ENCODE measurements around the gene IPO13.

Gene IPO13

DNA sequence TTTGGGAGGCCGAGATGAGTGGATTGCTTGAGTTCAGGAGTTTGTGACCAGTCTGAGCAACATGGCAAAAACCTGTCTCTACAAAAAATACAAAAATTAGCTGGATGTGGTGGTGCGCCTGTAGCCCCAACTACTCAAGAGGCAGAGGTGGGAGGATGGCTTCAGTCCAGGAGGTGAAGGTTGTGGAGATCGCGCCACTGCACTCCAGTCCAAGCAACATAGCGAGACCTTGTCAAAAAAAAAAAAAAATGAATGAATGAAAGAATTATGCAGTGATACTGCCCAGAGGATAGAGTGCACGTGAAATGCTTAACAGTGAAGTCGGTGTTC, 22.6 kb downstream of the IPO13 start:
- peaks cover 20% of the 10 kb centered on the region for H3K79me2 ChIP-seq (ENCODE audit: low read length)
- H3K4me3 ChIP-seq (ENCODE audit: low read length): peak overlapping the region; percentile 38; the same call in 1 of the 2 replicates
- H4K20me1 ChIP-seq (ENCODE audit: insufficient read depth, low read length): no peaks in the 10 kb centered on the region
- H3K27ac ChIP-seq (ENCODE audit: low read length): no peak overlapping the region
- no peak for DNase-seq
- H3K4me2 ChIP-seq (ENCODE audit: low read depth, low read length): peak overlapping the region; percentile 81
- H3F3A ChIP-seq (ENCODE audit: insufficient read depth, low read length): peaks cover 12% of the 10 kb centered on the region
- no peaks in the 10 kb centered on the region for H3K9me3 ChIP-seq (replicated peaks; ENCODE audit: insufficient read depth, low read length)
- no peak for TF ChIP-seq EZH2 (optimal IDR thresholded peaks at IDR 0.05; ENCODE audit: low read depth, low read length)
- TF ChIP-seq CTCF (IDR thresholded peaks at IDR 0.05; ENCODE audit: low read length): no peak
- no peak for TF ChIP-seq EZH2phosphoT487 (IDR thresholded peaks at IDR 0.05; ENCODE audit: low read length)
- H3K4me1 ChIP-seq (ENCODE audit: low read length): peaks cover 20% of the 10 kb centered on the region
- H3K36me3 ChIP-seq (replicated peaks; ENCODE audit: insufficient read depth, low read length): no peaks in the 10 kb centered on the region
- no peaks in the 10 kb centered on the region for H3K27me3 ChIP-seq (replicated peaks; ENCODE audit: insufficient read depth, low read length)
- H3K9ac ChIP-seq (ENCODE audit: low read length): no peak overlapping the region
- H2AFZ ChIP-seq (ENCODE audit: low read length): peak overlapping the region; percentile 42; the same call in 1 of the 2 replicates
- no peaks in the 10 kb centered on the region for H3K9me2 ChIP-seq (replicated peaks; ENCODE audit: insufficient read depth, low read length)

DNA sequence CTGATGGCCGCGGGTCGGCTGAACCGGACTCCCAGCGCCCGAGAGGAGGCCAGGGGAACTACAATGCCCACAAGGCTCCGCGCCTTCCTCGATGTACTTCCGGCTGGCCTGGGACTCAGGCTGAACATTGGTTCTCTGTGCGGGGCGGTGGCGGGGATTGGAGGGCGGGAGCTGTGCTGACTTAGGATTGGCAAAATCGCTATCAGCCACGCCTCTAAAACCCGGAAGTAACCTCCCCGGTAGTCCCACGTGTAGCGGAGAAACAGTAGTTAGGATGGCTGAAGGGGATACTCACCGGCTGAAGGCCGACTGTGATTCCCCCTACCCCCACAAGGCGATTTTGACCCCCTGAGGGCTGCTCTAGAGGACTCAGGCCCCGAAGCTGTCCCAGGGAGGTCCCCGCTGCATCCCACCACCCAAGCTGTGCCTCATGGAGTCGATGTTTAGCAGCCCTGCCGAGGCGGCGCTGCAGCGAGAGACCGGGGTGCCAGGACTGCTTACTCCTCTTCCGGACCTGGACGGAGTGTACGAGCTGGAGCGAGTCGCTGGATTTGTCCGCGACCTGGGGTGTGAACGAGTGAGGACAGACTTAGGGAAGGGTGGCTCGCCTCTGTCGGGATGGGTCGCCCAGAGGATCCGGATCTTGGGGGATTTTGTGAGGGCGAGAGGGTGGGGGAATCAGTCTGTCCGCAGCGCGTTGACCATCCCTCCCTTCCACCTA, 23.2 kb downstream of the IPO13 start, which contains the start of gene DPH2:
Gene DPH2, plus strand, starts transcription at position 265 of the 721 bp plus-strand sequence. Its CDS starts 166 bp downstream, at position 431.
- H3K27ac ChIP-seq (ENCODE audit: low read length): no peak within 1 kb of the TSS
- peaks cover 23% of the 10 kb centered on the region for H3K79me2 ChIP-seq (ENCODE audit: low read length)
- H3K9me2 ChIP-seq (replicated peaks; ENCODE audit: insufficient read depth, low read length): no peaks in the 10 kb centered on the region
- peak within 1 kb of the TSS; percentile 99 for H3K4me2 ChIP-seq (ENCODE audit: low read depth, low read length)
- peak within 1 kb of the TSS; percentile 99 for H3K4me3 ChIP-seq (ENCODE audit: low read length)
- peak; percentile 98 for DNase-seq
- TF ChIP-seq CTCF (IDR thresholded peaks at IDR 0.05; ENCODE audit: low read length) (no peak; the same call in 1 of the 2 replicates), EZH2phosphoT487 (IDR thresholded peaks at IDR 0.05; ENCODE audit: low read length) (no peak), EZH2 (optimal IDR thresholded peaks at IDR 0.05; ENCODE audit: low read depth, low read length) (no peak)
- peak within 1 kb of the TSS; percentile 88 for H3K9ac ChIP-seq (ENCODE audit: low read length)
- H2AFZ ChIP-seq (ENCODE audit: low read length): peak within 1 kb of the TSS; percentile 92
- H3K27me3 ChIP-seq (replicated peaks; ENCODE audit: insufficient read depth, low read length): no peaks in the 10 kb centered on the region
- H3K36me3 ChIP-seq (replicated peaks; ENCODE audit: insufficient read depth, low read length): no peaks in the 10 kb centered on the region
- H4K20me1 ChIP-seq (ENCODE audit: insufficient read depth, low read length): no peaks in the 10 kb centered on the region
- H3F3A ChIP-seq (ENCODE audit: insufficient read depth, low read length): peaks cover 14% of the 10 kb centered on the region
- H3K4me1 ChIP-seq (ENCODE audit: low read length): peaks cover 20% of the 10 kb centered on the region
- H3K9me3 ChIP-seq (replicated peaks; ENCODE audit: insufficient read depth, low read length): no peaks in the 10 kb centered on the region

DNA sequence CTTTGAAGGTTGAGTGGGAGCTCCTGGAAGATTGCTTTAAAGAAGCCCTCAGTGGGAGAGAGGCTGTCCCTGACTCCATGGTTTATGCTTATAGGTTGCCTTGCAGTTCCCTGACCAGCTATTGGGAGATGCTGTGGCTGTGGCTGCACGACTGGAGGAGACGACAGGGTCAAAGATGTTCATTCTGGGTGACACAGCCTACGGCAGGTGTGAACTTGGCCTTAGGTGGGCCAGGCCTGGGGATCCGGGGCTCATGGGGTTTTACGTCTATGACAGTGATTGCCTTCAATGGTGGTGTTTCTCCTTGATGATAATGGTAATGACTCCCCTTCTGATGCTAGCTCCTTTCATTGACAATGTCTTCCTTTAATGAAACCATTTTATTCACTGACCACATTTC, 23.8 kb downstream of the IPO13 start:
- TF ChIP-seq CTCF (IDR thresholded peaks at IDR 0.05; ENCODE audit: low read length) (no peak), EZH2phosphoT487 (IDR thresholded peaks at IDR 0.05; ENCODE audit: low read length) (no peak), EZH2 (optimal IDR thresholded peaks at IDR 0.05; ENCODE audit: low read depth, low read length) (no peak)
- DNase-seq: no peak
- H3K27me3 ChIP-seq (replicated peaks; ENCODE audit: insufficient read depth, low read length): no peaks in the 10 kb centered on the region
- H3K9ac ChIP-seq (ENCODE audit: low read length): peak overlapping the region; percentile 88
- H3K4me1 ChIP-seq (ENCODE audit: low read length): peaks cover 20% of the 10 kb centered on the region
- peak overlapping the region; percentile 92; the same call in 1 of the 2 replicates for H2AFZ ChIP-seq (ENCODE audit: low read length)
- no peaks in the 10 kb centered on the region for H3K36me3 ChIP-seq (replicated peaks; ENCODE audit: insufficient read depth, low read length)
- H3K9me3 ChIP-seq (replicated peaks; ENCODE audit: insufficient read depth, low read length): no peaks in the 10 kb centered on the region
- H3K27ac ChIP-seq (ENCODE audit: low read length): no peak overlapping the region
- H3K4me3 ChIP-seq (ENCODE audit: low read length): peak overlapping the region; percentile 99
- peak overlapping the region; percentile 99 for H3K4me2 ChIP-seq (ENCODE audit: low read depth, low read length)
- peaks cover 29% of the 10 kb centered on the region for H3K79me2 ChIP-seq (ENCODE audit: low read length)
- peaks cover 14% of the 10 kb centered on the region for H3F3A ChIP-seq (ENCODE audit: insufficient read depth, low read length)
- no peaks in the 10 kb centered on the region for H3K9me2 ChIP-seq (replicated peaks; ENCODE audit: insufficient read depth, low read length)
- no peaks in the 10 kb centered on the region for H4K20me1 ChIP-seq (ENCODE audit: insufficient read depth, low read length)

All from MM.1S (cell line).